ENCODE measurements around the gene EGFL6. TPM values are rescaled to one million over a fixed set of nuclear protein-coding genes. Genes with fewer than 3 reads are reported as not detected.

Gene EGFL6
- total and polyA plus RNA-seq, 4 donors = 0.02 to 0.23 TPM; not detected in 2

GRCh38 chrX:13522811-13523210, 46.6 kb upstream of the EGFL6 start:
- Histone ChIP-seq H3K4me1 (ENCODE audit: control insufficient read depth in 4 of 4, insufficient read depth in 4 of 4, low read length in 3 of 4) (peaks cover 0 to 3% (median 0%) of the 10 kb centered on the region in 4 donors), H3K36me3 (ENCODE audit: control insufficient read depth in 4 of 4, insufficient read depth in 3 of 4, low read depth in 1 of 4, low read length in 3 of 4) (no peaks in the 10 kb centered on the region), H3K4me3 (ENCODE audit: low read depth in 1 of 3, low read length in 3 of 3) (no peak overlapping the region), H3K9ac (ENCODE audit: low read depth in 1 of 2, low read length in 2 of 2) (no peak overlapping the region), H3K9me3 (ENCODE audit: control insufficient read depth in 4 of 4, low read length in 3 of 4) (no peaks in the 10 kb centered on the region), H3K27ac (ENCODE audit: low read depth in 1 of 2, low read length in 2 of 2) (no peak overlapping the region), H3K27me3 (ENCODE audit: control insufficient read depth in 4 of 4, insufficient read depth in 4 of 4, low read length in 3 of 4) (peaks cover 0 to 3% (median 0%) of the 10 kb centered on the region in 4 donors)
- 74% methylated on average over 1 of the region's 1 CpG for WGBS
- no peak for DNase-seq (ENCODE audit: low spot score)
- TF ChIP-seq CTCF (IDR thresholded peaks at IDR 0.05; ENCODE audit: low read depth, low read length, missing input control) (no peak), SP1 (IDR thresholded peaks at IDR 0.05) (no peak), MAX (IDR thresholded peaks at IDR 0.05) (no peak), RXRA (IDR thresholded peaks at IDR 0.05) (no peak), ZBTB33 (IDR thresholded peaks at IDR 0.05) (no peak), TAF1 (conservative IDR thresholded peaks at IDR 0.05) (no peak), RAD21 (IDR thresholded peaks at IDR 0.05) (no peak), EGR1 (IDR thresholded peaks at IDR 0.05; ENCODE audit: low read depth in 2 of 2) (no peak), YY1 (IDR thresholded peaks at IDR 0.05) (no peak), HNF4A (conservative IDR thresholded peaks at IDR 0.05) (no peak), HNF4G (IDR thresholded peaks at IDR 0.05) (no peak), REST (IDR thresholded peaks at IDR 0.05) (no peak), GABPA (IDR thresholded peaks at IDR 0.05 in 1 of 2, conservative IDR thresholded peaks at IDR 0.05 in 1 of 2) (no peak), FOXA2 (IDR thresholded peaks at IDR 0.05) (no peak), ATF3 (IDR thresholded peaks at IDR 0.05) (no peak), JUND (IDR thresholded peaks at IDR 0.05) (no peak)

GRCh38 chrX:13533726-13534125, 35.7 kb upstream of the EGFL6 start:
- Histone ChIP-seq H3K27ac (ENCODE audit: low read depth in 1 of 2, low read length in 2 of 2) (no peak overlapping the region), H3K9me3 (ENCODE audit: control insufficient read depth in 4 of 4, low read length in 3 of 4) (no peaks in the 10 kb centered on the region), H3K27me3 (ENCODE audit: control insufficient read depth in 4 of 4, insufficient read depth in 4 of 4, low read length in 3 of 4) (no peaks in the 10 kb centered on the region), H3K4me1 (ENCODE audit: control insufficient read depth in 4 of 4, insufficient read depth in 4 of 4, low read length in 3 of 4) (peaks cover 2 to 6% (median 4%) of the 10 kb centered on the region in 4 donors), H3K36me3 (ENCODE audit: control insufficient read depth in 4 of 4, insufficient read depth in 3 of 4, low read depth in 1 of 4, low read length in 3 of 4) (no peaks in the 10 kb centered on the region), H3K4me3 (ENCODE audit: low read depth in 1 of 3, low read length in 3 of 3) (no peak overlapping the region), H3K9ac (ENCODE audit: low read depth in 1 of 2, low read length in 2 of 2) (no peak overlapping the region)
- DNase-seq (ENCODE audit: low spot score) = no peak
- WGBS = 77% methylated on average over 3 of the region's 3 CpGs
- TF ChIP-seq ATF3 (IDR thresholded peaks at IDR 0.05) (no peak), MAX (IDR thresholded peaks at IDR 0.05) (no peak), REST (IDR thresholded peaks at IDR 0.05) (no peak), EGR1 (IDR thresholded peaks at IDR 0.05; ENCODE audit: low read depth in 2 of 2) (no peak), CTCF (IDR thresholded peaks at IDR 0.05; ENCODE audit: low read depth, low read length, missing input control) (no peak), HNF4A (conservative IDR thresholded peaks at IDR 0.05) (no peak), JUND (IDR thresholded peaks at IDR 0.05) (no peak), FOXA2 (IDR thresholded peaks at IDR 0.05) (no peak), HNF4G (IDR thresholded peaks at IDR 0.05) (no peak), RAD21 (IDR thresholded peaks at IDR 0.05) (no peak), RXRA (IDR thresholded peaks at IDR 0.05) (no peak)
